Vagina (tissue), 2 donors: Measurements from ENCODE around the gene MPP7.

ENCODE experiments used
- CTCF ChIP-seq, 3 experiments: fragments of 450-650 bp in 2 of 3; fragments of 200-600 bp in 1 of 3; sonication (generic) in 1 of 3; IDR thresholded peaks; one replicate each; pipeline ENCODE4 v1.5.1; 2017 to 2019; ENCODE audit warnings: antibody characterized with exemption in 3 of 3, mild to moderate bottlenecking in 2 of 3, moderate library complexity in 2 of 3
- POLR2A ChIP-seq, 2 donors: fragments of 450-650 bp; IDR thresholded peaks; one replicate each; pipeline ENCODE4 v1.6.1; 2017; ENCODE audit warnings: antibody characterized with exemption in 2 of 2, mild to moderate bottlenecking in 2 of 2, moderate library complexity in 2 of 2
- POLR2AphosphoS5 ChIP-seq, 2 donors: sonication (generic); formaldehyde crosslinking; IDR thresholded peaks; one replicate each; pipeline ENCODE4 v1.9.0; 2017; ENCODE audit warnings: antibody characterized with exemption in 2 of 2, mild to moderate bottlenecking in 2 of 2, low read depth in 1 of 2; ENCODE audit not compliant: insufficient read depth in 1 of 2

DNA sequence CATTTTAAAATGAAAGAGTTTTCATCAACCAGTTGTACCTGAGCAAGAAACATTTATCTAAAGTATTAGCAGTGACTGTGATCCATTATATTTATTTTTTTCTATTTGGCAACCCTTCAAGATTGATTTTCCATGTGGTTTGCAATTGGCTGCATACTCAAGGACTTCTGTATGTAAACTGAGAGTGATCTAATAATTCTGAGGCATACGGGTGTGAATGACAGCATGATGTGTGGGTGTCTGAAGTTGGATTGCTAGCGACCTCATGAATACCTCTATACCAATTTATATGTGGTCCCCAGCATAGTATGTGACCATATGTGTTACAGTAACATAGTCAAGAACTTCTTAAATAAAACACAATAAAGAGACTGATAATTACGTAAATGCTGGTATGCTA is 8.2 kb upstream of the MPP7 start:
- TF ChIP-seq CTCF (IDR thresholded peaks at IDR 0.05) (no peak), POLR2A (IDR thresholded peaks at IDR 0.05) (no peak), POLR2AphosphoS5 (IDR thresholded peaks at IDR 0.05; ENCODE audit: insufficient read depth in 1 of 2, low read depth in 1 of 2) (no peak)
